Endothelial cell of umbilical vein (primary cell): ENCODE results near the gene SNAP25. TPM values are rescaled to one million over a fixed set of nuclear protein-coding genes. Genes with fewer than 3 reads are reported as not detected.
A peak's percentile ranks its signal among the peaks of the same experiment; 100 is the strongest.

Experiments
- BruUV-seq: library from RNA; stranded (reverse); fragments of 400-500 nt; replicated peaks from 2 replicates; lab custom pipeline; 2021; lab: Mats Ljungman, UMichigan
- CTCF ChIA-PET: fragments of 300-600, 350-600 bp; sonication (Branson Sonifier 250); formaldehyde crosslinking; loops from one replicate; lab custom pipeline; 2021; ENCODE audit warnings: antibody characterized with exemption, inconsistent platforms; lab: Charles Lee
- POLR2A ChIA-PET: fragments of 300-600, 350-600 bp; sonication (Branson Sonifier 250); formaldehyde crosslinking; loops from one replicate; lab custom pipeline; 2021; ENCODE audit warnings: antibody characterized with exemption, inconsistent platforms; lab: Charles Lee
- DNase-seq: peaks from one replicate; pipeline ENCODE4 v3.0.0-alpha.2; 2011; ENCODE audit warnings: low read depth, low spot score
- FAIRE-seq: peaks from 2 replicates; lab custom pipeline; 2011; peaks lifted over from hg19 to GRCh38; lab: Jason Lieb, UNC
- H2AFZ ChIP-seq: 2 replicates; pipeline ENCODE4 v1.6.0; 2012; ENCODE audit warnings: low read depth, low read length, control low read depth, inconsistent platforms
- H3K27ac ChIP-seq: 2 replicates; pipeline ENCODE4 v1.5.1; 2011; ENCODE audit warnings: low read depth, mild to moderate bottlenecking, control low read depth, low read length, moderate library complexity; ENCODE audit not compliant: insufficient read depth
- H3K27me3 ChIP-seq, 2 experiments: 2 replicates each; pipeline versions ENCODE4 v1.6.0 to v1.6.1; 2011; ENCODE audit warnings: low read length in 2 of 2, mixed read lengths in 1 of 2; ENCODE audit not compliant: control insufficient read depth in 2 of 2, insufficient read depth in 2 of 2
- H3K36me3 ChIP-seq, 2 experiments: 2 replicates in 1 of 2; 3 replicates in 1 of 2; pipeline ENCODE4 v1.5.1; 2011; ENCODE audit warnings: low read length in 2 of 2, mild to moderate bottlenecking in 1 of 2, moderate library complexity in 1 of 2; ENCODE audit not compliant: control insufficient read depth in 2 of 2, insufficient read depth in 2 of 2; ENCODE audit errors: extremely low read depth in 1 of 2
- H3K4me1 ChIP-seq: 3 replicates; pipeline ENCODE4 v1.5.1; 2011; ENCODE audit warnings: mild to moderate bottlenecking, low read length; ENCODE audit not compliant: control insufficient read depth, insufficient read depth; ENCODE audit errors: extremely low read depth
- H3K4me2 ChIP-seq: 2 replicates; pipeline ENCODE4 v1.6.1; 2011; ENCODE audit warnings: low read length, control low read depth, mixed read lengths; ENCODE audit not compliant: insufficient read depth
- H3K4me3 ChIP-seq, 3 experiments: fragments of 200-600 bp in 1 of 3; sonication (generic), shearing (Covaris generic) in 1 of 3; replicated peaks in 1 of 3; 2 replicates each; pipeline ENCODE4 v1.5.1; 2011 to 2016; ENCODE audit warnings: control low read depth in 3 of 3, low read length in 3 of 3, mild to moderate bottlenecking in 2 of 3, inconsistent platforms in 1 of 3, low read depth in 1 of 3, moderate library complexity in 1 of 3; ENCODE audit not compliant: insufficient read depth in 1 of 3
- H3K79me2 ChIP-seq: 2 replicates; pipeline ENCODE4 v1.6.0; 2012; ENCODE audit warnings: low read length, inconsistent platforms; ENCODE audit not compliant: control insufficient read depth, insufficient read depth
- H3K9ac ChIP-seq: replicated peaks from 2 replicates; pipeline ENCODE3; 2011; ENCODE audit warnings: low read length, control low read depth; ENCODE audit not compliant: insufficient read depth; ENCODE audit errors: extremely low read depth
- H3K9me1 ChIP-seq: replicated peaks from 3 replicates; pipeline ENCODE4 v1.6.0; 2011; ENCODE audit warnings: mild to moderate bottlenecking, low read length; ENCODE audit not compliant: control insufficient read depth, insufficient read depth; ENCODE audit errors: extremely low read depth
- H3K9me3 ChIP-seq: replicated peaks from 2 replicates; pipeline ENCODE4 v1.5.1; 2012; ENCODE audit warnings: low read length, inconsistent platforms; ENCODE audit not compliant: control insufficient read depth, insufficient read depth
- H4K20me1 ChIP-seq: replicated peaks from 2 replicates; pipeline ENCODE3; 2011; ENCODE audit warnings: mild to moderate bottlenecking, low read length; ENCODE audit not compliant: control insufficient read depth, insufficient read depth; ENCODE audit errors: extremely low read depth
- CTCF ChIP-seq, 2 donors: IDR thresholded peaks; 1 replicate in 1 of 2; 2 replicates in 1 of 2; pipeline ENCODE4 v1.5.1; 2011; ENCODE audit warnings: low read length in 2 of 2, mild to moderate bottlenecking in 2 of 2, moderate library complexity in 2 of 2, control low read depth in 1 of 2, inconsistent platforms in 1 of 2, low read depth in 1 of 2; ENCODE audit not compliant: insufficient read depth in 1 of 2; ENCODE audit errors: extremely low read depth in 1 of 2
- EZH2 ChIP-seq: IDR thresholded peaks from 2 replicates; pipeline ENCODE4 v1.6.1; 2012; ENCODE audit warnings: borderline replicate concordance, low read depth, mild to moderate bottlenecking, moderate library complexity, low read length, inconsistent platforms; ENCODE audit not compliant: severe bottlenecking
- FOS ChIP-seq: IDR thresholded peaks from 2 replicates; pipeline ENCODE4 v1.6.1; 2011; ENCODE audit warnings: mild to moderate bottlenecking, low read length, moderate library complexity, borderline replicate concordance; ENCODE audit not compliant: insufficient read depth
- GATA2 ChIP-seq: IDR thresholded peaks from 2 replicates; pipeline ENCODE4 v1.7.0; 2011; ENCODE audit warnings: low read depth, mild to moderate bottlenecking, moderate library complexity, mixed read lengths, low read length; ENCODE audit not compliant: insufficient read length, insufficient read depth
- JUN ChIP-seq: IDR thresholded peaks from 2 replicates; pipeline ENCODE4 v1.6.1; 2011; ENCODE audit warnings: borderline replicate concordance, low read depth; ENCODE audit not compliant: insufficient read length, insufficient read depth
- MAX ChIP-seq: IDR thresholded peaks from 2 replicates; pipeline ENCODE4 v1.6.1; 2011; ENCODE audit not compliant: insufficient read depth, insufficient read length
- MYC ChIP-seq: IDR thresholded peaks from one replicate; pipeline ENCODE4 v1.6.1; 2011; ENCODE audit warnings: mild to moderate bottlenecking, low read depth, low read length
- POLR2A ChIP-seq: IDR thresholded peaks from 2 replicates; pipeline ENCODE4 v1.6.1; 2012; ENCODE audit warnings: low read depth, mild to moderate bottlenecking, control low read depth, low read length
- POLR2AphosphoS5 ChIP-seq: IDR thresholded peaks from 2 replicates; pipeline ENCODE4 v1.6.1; 2012; ENCODE audit warnings: low read depth, mild to moderate bottlenecking, control low read depth, low read length, moderate library complexity; ENCODE audit not compliant: insufficient read depth
- dilution Hi-C: fragments of 300-500 bp; cut with MboI; formaldehyde crosslinking; loops from one replicate; pipeline ENCODE4 v1.15.0; 2019; ENCODE audit warnings: low sequenced_read_pairs; ENCODE audit not compliant: extremely low pct_ligation_motif_present
- intact Hi-C: fragments of 100-400 bp; cut with micrococcal nuclease; formaldehyde crosslinking; loops from one replicate; pipeline ENCODE4 v1.10.0; 2022
- polyA plus RNA-seq, 4 experiments: library from polyadenylated mRNA; depleted of rRNA in 3 of 4; stranded (reverse) in 3 of 4; unstranded in 1 of 4; fragments of >200 nt; gene quantifications; 2 replicates each; pipeline versions ENCODE4 v1.2.1 to v1.2.3, GENCODE V29; 2011 to 2012; ENCODE audit warnings: missing spikeins in 1 of 4
- total RNA-seq: library from RNA; stranded (reverse); gene quantifications from 2 replicates; pipeline ENCODE4 v1.2.3, GENCODE V29; 2021

Gene SNAP25
- total and polyA plus RNA-seq, 2 donors (not counting 3 experiments of a cell fraction or from before 2014, with no cell fraction given): 3.9 to 4.4 TPM

- H2AFZ ChIP-seq: peak overlapping the region; percentile 17
- no peaks in the 10 kb centered on the region for H3K79me2 ChIP-seq
- no peak overlapping the region for H3K4me3 ChIP-seq
- peak overlapping the region; percentile 61 for H3K27ac ChIP-seq
- peaks cover 38% of the 10 kb centered on the region for H3K4me1 ChIP-seq
- peak overlapping the region; percentile 53 for H3K9ac ChIP-seq
- CTCF ChIA-PET: interaction anchor here (1.2 to 1.7 kb wide), 4 partner anchors 11 to 331 kb away, joined by 3 to 7 read pairs (median 3); no protein-coding TSS in a partner anchor
- dilution Hi-C loops (no loop called here), intact Hi-C loops (loop anchor here (5.0 kb wide), 2 partner anchors 233 to 363 kb away; partner anchors contain the start of gene JAG1)
- H3K27me3 ChIP-seq: no peaks in the 10 kb centered on the region
- DNase-seq: peak; percentile 81
- TF ChIP-seq POLR2A (no peak), EZH2 (no peak), GATA2 (peak; percentile 53), JUN (peak; percentile 69), POLR2AphosphoS5 (peak; percentile 36), FOS (peak; percentile 90), MAX (no peak), MYC (no peak), CTCF (IDR thresholded peaks at IDR 0.05; ENCODE audit: extremely low read depth in 1 of 2, insufficient read depth in 1 of 2, low read depth in 1 of 2, low read length in 2 of 2) (no peak)
- no peaks in the 10 kb centered on the region for H3K36me3 ChIP-seq
- BruUV-seq: no TSS peak
- POLR2A ChIA-PET: interaction anchor here (1.4 kb wide), 1 partner anchor 42 kb away, joined by 6 read pairs; no protein-coding TSS in a partner anchor
- no peaks in the 10 kb centered on the region for H3K9me1 ChIP-seq
- peak; percentile 92 for FAIRE-seq
- H4K20me1 ChIP-seq: no peaks in the 10 kb centered on the region
- H3K4me2 ChIP-seq: peak overlapping the region; percentile 41
- no peaks in the 10 kb centered on the region for H3K9me3 ChIP-seq
Measured at GRCh38 chr20:10309326-10309725, 90.7 kb downstream of the SNAP25 start.
